ENCODE measurements around the gene APH1B. TPM values are rescaled to one million over a fixed set of nuclear protein-coding genes. Genes with fewer than 3 reads are reported as not detected.

The APH1B gene
- total and polyA plus RNA-seq, 9 of the 15 experiments (the other 6 are each of a cell fraction or from before 2014, with no cell fraction given), result 5.1 to 9.7 (median 7.0) TPM

GRCh38 chr15:63357061-63357460, 79.7 kb downstream of the APH1B start:
- Histone ChIP-seq H3K36me3 (ENCODE audit: control insufficient read depth, insufficient read depth, low read length) (no peaks in the 10 kb centered on the region), H3K27me3 (ENCODE audit: control insufficient read depth in 2 of 2, insufficient read depth in 2 of 2, low read length in 2 of 2) (no peaks in the 10 kb centered on the region), H4K20me1 (replicated peaks; ENCODE audit: control insufficient read depth, insufficient read depth, low read length) (no peaks in the 10 kb centered on the region), H3K9ac (ENCODE audit: insufficient read depth in 1 of 2, low read depth in 2 of 2, low read length in 2 of 2) (no peak overlapping the region), H2AFZ (ENCODE audit: low read depth, low read length) (no peak overlapping the region), H3K4me1 (replicated peaks in 1 of 2; ENCODE audit: control insufficient read depth in 2 of 2, insufficient read depth in 2 of 2, low read length in 2 of 2) (peaks cover 15 to 18% of the 10 kb centered on the region in 2 experiments), H3K4me2 (ENCODE audit: insufficient read depth, low read length) (no peak overlapping the region), H3K79me2 (ENCODE audit: control insufficient read depth, insufficient read depth, low read length) (no peaks in the 10 kb centered on the region), H3K4me3 (no peak overlapping the region), H3K9me3 (replicated peaks; ENCODE audit: control insufficient read depth, insufficient read depth, low read depth, low read length) (no peaks in the 10 kb centered on the region), H3K27ac (ENCODE audit: extremely low read depth, low read depth, low read length) (no peak overlapping the region), H3K9me1 (ENCODE audit: control insufficient read depth, insufficient read depth, low read length) (no peaks in the 10 kb centered on the region)
- ChIA-PET CTCF (ENCODE audit: low intra/inter-chr PET ratio) (no interaction called here), POLR2A (interaction anchor here (1.5 to 1.7 kb wide), 2 partner anchors 12 to 15 kb away, joined by 6 to 8 read pairs; no protein-coding TSS in a partner anchor)
- in situ Hi-C loops (cut with MboI), result no loop called here
- no TSS peak for BruUV-seq (replicated peaks)
- intact Hi-C loops (cut with micrococcal nuclease), result no loop called here
- DNase-seq (ENCODE audit: extremely low read depth in 1 of 4, low spot score in 3 of 4), result no peak
- 71% methylated on average over 4 of the region's 4 CpGs for WGBS (ENCODE audit: insufficient coverage, low coverage, missing lambda C conversion rate)
- no peak for ATAC-seq
- no peak for FAIRE-seq
- TF ChIP-seq ZNF583 (CRISPR knock-in tag; IDR thresholded peaks at IDR 0.05) (no peak), MCM3 (IDR thresholded peaks at IDR 0.05) (no peak), DDX20 (tag; IDR thresholded peaks at IDR 0.05; ENCODE audit: low read depth) (no peak), TCF15 (CRISPR knock-in tag; IDR thresholded peaks at IDR 0.05) (no peak), CBFB (CRISPR knock-in tag; IDR thresholded peaks at IDR 0.05) (no peak), ETV6 (IDR thresholded peaks at IDR 0.05; ENCODE audit: borderline replicate concordance in 1 of 2, low read depth in 2 of 2, low read length in 1 of 2) (no peak), ETV6 (CRISPR knock-in tag; IDR thresholded peaks at IDR 0.05; ENCODE audit: borderline replicate concordance) (no peak), NR2F6 (CRISPR knock-in tag; IDR thresholded peaks at IDR 0.05) (no peak), SETDB1 (IDR thresholded peaks at IDR 0.05; ENCODE audit: low read length) (no peak), ZBTB26 (CRISPR knock-in tag; IDR thresholded peaks at IDR 0.05) (no peak), ZNF77 (CRISPR knock-in tag; IDR thresholded peaks at IDR 0.05) (no peak), EP300 (IDR thresholded peaks at IDR 0.05; ENCODE audit: low read length) (no peak), PRDM10 (IDR thresholded peaks at IDR 0.05; ENCODE audit: partially characterized antibody) (no peak)
